GM23338 (cell line): Measurements from ENCODE around the gene IDI2.

Experiments used
- CREB1 ChIP-seq: fragments of 250-450 bp; sonication (Bioruptor Pico); IDR thresholded peaks from 2 replicates; pipeline ENCODE4 v1.5.0; 2020; ENCODE audit warnings: low read depth, mild to moderate bottlenecking, moderate library complexity
- CTCF ChIP-seq, 2 experiments: fragments of 200-600 bp in 1 of 2; sonication (generic) in 1 of 2; conservative IDR thresholded peaks; 2 replicates each; pipeline versions ENCODE4 v1.5.1 to v1.6.1; 2016 to 2017; ENCODE audit warnings: antibody characterized with exemption in 2 of 2, low read depth in 2 of 2, mild to moderate bottlenecking in 2 of 2, moderate library complexity in 1 of 2
- EZH2 ChIP-seq: fragments of 200-600 bp; sonication (generic); IDR thresholded peaks from one replicate; pipeline ENCODE4 v1.8.0; 2017; ENCODE audit warnings: antibody characterized with exemption, mild to moderate bottlenecking, low read depth; ENCODE audit not compliant: unreplicated experiment
- JUNB ChIP-seq: IDR thresholded peaks from one replicate; pipeline ENCODE4 v1.6.1; 2016; ENCODE audit warnings: antibody characterized with exemption; ENCODE audit not compliant: unreplicated experiment
- POLR2AphosphoS5 ChIP-seq: IDR thresholded peaks from 2 replicates; pipeline ENCODE4 v1.6.1; 2016; ENCODE audit warnings: antibody characterized with exemption, low read depth
- ZNF114 ChIP-seq: fragments of 250-450 bp; sonication (Bioruptor Pico); IDR thresholded peaks from 2 replicates; pipeline ENCODE4 v1.5.0; 2020; ENCODE audit warnings: mild to moderate bottlenecking, moderate library complexity
- ZNF462 ChIP-seq: fragments of 250-450 bp; sonication (Bioruptor Pico); IDR thresholded peaks from 2 replicates; pipeline ENCODE4 v1.5.0; 2020; ENCODE audit warnings: mild to moderate bottlenecking, moderate library complexity
- TF ChIP-seq, protein P1 (sequence below): IDR thresholded peaks from one replicate; pipeline ENCODE4 v1.6.1; 2018; ENCODE audit warnings: antibody characterized with exemption; ENCODE audit not compliant: unreplicated experiment
- TF ChIP-seq, protein P2 (sequence below): IDR thresholded peaks from 2 replicates; pipeline ENCODE4 v1.6.1; 2016; ENCODE audit warnings: antibody characterized with exemption

DNA sequence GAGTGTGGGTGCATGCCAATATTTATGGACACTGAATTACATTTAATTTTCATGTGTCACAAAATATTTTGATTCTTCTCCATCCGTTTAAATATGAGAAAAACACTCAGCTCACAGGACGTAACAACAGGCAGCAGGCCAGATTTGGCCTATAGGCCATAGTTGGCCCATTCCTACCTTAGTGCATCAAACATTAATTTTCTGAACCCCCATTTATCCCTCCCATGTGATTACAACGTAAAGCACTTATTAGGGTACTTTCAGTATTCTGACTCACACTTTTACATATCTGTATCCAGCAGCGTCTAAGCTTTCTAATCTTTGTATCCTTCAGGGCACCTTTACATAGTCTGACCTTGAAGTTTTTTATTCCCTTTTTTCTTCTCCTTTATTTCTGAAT lies 19.3 kb upstream of the IDI2 start:
- no peak for TF ChIP-seq CTCF (conservative IDR thresholded peaks at IDR 0.05; ENCODE audit: low read depth in 2 of 2)
- TF ChIP-seq ZNF114 (CRISPR knock-in tag) = no peak
- TF ChIP-seq EZH2 = no peak
- no peak for TF ChIP-seq JUNB
- TF ChIP-seq ZNF462 = no peak
- TF ChIP-seq, protein P1, sequence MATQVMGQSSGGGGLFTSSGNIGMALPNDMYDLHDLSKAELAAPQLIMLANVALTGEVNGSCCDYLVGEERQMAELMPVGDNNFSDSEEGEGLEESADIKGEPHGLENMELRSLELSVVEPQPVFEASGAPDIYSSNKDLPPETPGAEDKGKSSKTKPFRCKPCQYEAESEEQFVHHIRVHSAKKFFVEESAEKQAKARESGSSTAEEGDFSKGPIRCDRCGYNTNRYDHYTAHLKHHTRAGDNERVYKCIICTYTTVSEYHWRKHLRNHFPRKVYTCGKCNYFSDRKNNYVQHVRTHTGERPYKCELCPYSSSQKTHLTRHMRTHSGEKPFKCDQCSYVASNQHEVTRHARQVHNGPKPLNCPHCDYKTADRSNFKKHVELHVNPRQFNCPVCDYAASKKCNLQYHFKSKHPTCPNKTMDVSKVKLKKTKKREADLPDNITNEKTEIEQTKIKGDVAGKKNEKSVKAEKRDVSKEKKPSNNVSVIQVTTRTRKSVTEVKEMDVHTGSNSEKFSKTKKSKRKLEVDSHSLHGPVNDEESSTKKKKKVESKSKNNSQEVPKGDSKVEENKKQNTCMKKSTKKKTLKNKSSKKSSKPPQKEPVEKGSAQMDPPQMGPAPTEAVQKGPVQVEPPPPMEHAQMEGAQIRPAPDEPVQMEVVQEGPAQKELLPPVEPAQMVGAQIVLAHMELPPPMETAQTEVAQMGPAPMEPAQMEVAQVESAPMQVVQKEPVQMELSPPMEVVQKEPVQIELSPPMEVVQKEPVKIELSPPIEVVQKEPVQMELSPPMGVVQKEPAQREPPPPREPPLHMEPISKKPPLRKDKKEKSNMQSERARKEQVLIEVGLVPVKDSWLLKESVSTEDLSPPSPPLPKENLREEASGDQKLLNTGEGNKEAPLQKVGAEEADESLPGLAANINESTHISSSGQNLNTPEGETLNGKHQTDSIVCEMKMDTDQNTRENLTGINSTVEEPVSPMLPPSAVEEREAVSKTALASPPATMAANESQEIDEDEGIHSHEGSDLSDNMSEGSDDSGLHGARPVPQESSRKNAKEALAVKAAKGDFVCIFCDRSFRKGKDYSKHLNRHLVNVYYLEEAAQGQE = no peak
- TF ChIP-seq, protein P2, sequence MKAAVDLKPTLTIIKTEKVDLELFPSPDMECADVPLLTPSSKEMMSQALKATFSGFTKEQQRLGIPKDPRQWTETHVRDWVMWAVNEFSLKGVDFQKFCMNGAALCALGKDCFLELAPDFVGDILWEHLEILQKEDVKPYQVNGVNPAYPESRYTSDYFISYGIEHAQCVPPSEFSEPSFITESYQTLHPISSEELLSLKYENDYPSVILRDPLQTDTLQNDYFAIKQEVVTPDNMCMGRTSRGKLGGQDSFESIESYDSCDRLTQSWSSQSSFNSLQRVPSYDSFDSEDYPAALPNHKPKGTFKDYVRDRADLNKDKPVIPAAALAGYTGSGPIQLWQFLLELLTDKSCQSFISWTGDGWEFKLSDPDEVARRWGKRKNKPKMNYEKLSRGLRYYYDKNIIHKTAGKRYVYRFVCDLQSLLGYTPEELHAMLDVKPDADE = no peak
- no peak for TF ChIP-seq POLR2AphosphoS5
- TF ChIP-seq CREB1 (CRISPR knock-in tag) = no peak
